HG03045 (cell line): Measurements from ENCODE around the gene SHANK1.
"Not testable (repeated sequence)": the region's sequence is repeated elsewhere in the genome, so short reads cannot be mapped to it uniquely, and the experiment has no call there.

ENCODE experiments used
- ATAC-seq: cut with Tn5 transposase; IDR thresholded peaks from one replicate; pipeline ENCODE4 v1.9.1; 2021; ENCODE audit warnings: mild to moderate bottlenecking, moderate library complexity; ENCODE audit not compliant: unreplicated experiment

SHANK1 gene

DNA sequence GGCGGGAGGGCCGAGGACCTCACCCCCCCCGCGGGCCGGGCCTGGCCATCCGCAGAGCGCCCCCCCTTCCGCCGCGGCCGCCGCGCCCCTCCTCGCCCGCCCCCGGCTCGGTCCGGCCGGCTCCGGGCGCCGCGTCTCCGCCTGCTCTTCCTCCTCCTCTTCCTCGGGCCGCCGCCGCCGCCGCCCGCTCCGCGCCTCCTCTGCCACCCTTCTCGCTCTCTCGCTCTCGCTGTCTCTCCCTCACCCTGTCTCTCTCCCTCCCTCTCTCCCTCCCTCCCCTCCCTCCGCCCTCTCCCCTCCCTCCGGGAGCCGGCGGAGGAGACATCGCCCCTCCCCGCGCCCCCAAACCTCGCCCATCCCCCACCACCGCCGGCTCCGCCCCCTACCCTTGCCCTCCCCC lies at the start of gene SHANK1:
Gene SHANK1, minus strand, starts transcription at position 237 of the 400 bp plus-strand sequence. CDS start 2,883 bp downstream, outside the sequence.
- ATAC-seq = no peak

DNA sequence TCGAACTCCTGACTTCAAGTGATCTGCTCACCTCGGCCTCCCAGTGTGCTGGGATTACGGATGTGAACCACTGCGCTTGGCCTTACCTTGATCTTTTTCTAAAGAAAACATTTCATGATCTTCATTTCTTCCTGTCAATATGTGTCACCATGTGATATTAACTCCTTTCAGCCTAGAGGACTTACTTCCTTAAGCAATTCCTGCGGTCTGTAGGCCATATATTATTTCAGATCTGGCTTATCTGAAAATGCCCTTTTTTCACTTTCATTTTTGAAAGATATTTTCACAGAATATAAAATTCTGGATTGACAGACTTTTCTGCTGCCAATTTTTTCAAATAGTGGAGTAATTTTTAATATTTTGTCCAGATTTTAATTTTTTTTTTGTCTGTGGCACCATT lies 48.7 kb upstream of the SHANK1 start:
- ATAC-seq = no peak

GRCh38 chr19:50767263-50767662 lies 47.7 kb upstream of the SHANK1 start:
- not testable (repeated sequence) for ATAC-seq

DNA sequence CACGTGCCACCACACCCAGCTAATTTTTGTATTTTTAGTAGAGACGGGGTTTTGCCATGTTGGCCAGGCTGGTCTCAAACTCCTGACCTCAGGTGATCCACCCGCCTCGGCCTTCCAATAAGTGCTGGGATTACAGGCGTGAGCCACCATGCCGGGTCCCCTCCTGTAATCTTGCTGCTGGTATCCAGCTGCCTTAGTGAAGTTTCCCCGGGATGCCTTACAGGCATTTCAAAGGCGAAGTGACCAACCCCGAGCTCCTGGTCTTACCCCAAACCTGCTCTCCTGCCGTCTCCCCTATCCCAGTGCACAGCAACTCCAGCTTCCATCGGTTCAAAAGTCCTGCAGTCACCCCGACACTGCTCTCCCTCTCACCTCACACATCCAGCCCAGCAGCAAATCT lies 47.1 kb upstream of the SHANK1 start:
- not testable (repeated sequence) for ATAC-seq

DNA sequence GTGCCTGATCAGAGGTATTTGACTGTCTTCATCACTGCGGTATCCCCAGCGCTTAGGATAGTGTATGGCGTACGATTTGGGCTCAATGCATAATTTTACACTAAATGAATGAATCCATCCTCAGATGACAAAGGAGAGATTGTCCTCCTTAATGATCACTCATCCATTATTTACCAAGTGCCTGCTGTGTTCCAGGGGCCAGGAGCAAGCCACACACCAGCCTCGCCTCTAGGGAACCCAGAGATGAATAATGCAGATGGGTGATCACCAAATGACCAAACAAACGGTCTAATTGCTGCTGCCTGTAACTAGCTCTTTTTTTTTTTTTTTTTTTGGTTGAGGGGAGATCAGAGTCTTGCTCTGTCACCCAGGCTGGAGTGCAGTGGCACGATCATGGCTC lies 44.8 kb upstream of the SHANK1 start:
- ATAC-seq = no peak

DNA sequence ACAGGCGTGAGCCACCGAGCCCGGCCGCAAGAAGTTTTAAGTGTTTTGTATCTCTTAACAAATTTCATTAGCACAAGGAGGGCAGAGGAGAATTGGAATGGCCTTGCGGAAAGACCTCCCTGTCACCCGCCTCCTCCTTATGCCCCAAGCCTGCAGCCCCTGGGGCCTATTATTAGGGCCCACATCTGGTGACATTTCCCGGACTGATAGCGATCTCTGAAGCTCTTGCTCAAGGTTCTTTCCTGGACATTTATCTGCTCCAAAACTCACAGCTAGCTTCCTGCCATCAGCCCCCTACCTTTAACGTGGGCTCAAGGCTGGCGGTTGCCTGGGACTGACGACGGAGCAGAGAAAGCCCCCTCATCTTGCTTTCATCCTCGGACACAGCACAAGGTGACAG lies 43.9 kb upstream of the SHANK1 start:
- not testable (repeated sequence) for ATAC-seq

DNA sequence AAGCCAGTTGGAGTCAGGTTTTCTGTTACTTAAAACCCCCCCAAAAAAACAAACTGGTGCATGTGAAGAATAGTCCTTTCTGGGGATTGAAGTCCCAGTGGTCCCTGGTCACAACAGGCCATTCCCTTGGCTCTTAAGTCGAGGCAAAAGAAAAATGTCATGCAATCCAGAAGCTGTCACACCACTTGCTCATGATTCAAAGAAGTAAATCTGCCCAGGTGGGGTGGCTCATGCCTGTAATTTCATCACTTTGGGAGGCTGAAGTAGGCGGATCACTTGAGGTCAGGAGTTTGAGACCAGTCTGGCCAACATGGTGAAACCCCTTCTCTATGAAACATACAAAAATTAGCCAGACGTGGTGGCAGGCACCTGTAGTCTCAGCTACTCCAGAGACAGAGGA lies 41.9 kb upstream of the SHANK1 start:
- ATAC-seq = not testable (repeated sequence)

- ATAC-seq = no peak
Observed at GRCh38 chr19:50759886-50760285, 40.3 kb upstream of the SHANK1 start.

- ATAC-seq = not testable (repeated sequence)
Observed at GRCh38 chr19:50759076-50759475, 39.5 kb upstream of the SHANK1 start.

DNA sequence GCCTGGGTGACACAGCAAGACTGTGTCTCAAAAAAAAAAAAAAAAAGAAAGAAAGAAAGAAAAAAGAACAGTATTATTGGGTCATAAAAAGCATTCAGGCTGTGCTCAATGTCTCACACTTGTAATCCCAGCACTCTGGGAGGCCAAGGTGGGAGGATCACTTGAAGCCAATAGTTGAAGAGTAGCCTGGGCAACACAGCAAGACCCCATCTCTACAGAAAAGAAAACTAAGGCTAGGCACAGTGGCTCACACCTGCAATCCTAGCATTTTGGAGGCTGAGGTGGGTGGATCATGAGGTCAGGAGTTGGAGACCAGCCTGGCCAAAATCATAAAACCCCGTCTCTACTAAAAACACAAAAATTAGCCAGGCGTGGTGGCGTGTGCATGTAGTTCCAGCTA lies 38.0 kb upstream of the SHANK1 start:
- not testable (repeated sequence) for ATAC-seq

DNA sequence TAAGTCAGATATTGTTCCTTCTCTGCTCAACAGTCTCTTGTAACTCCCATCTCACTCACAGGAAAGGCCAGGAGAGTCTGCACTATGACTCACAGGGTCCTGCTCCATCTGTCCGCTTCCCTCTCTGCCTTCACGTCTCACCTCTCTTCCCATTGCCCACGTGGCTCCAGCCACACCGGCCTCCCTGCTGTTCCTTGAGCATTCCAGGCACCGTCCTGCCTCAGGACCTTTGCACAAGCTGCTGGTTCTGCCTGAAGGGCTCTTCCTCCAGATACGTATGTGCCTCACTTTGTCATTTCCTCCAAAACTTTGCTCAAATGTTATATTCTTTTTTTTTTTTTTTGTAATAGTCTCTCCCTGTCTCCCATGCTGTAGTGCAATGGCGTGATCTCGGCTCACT lies 36.6 kb upstream of the SHANK1 start:
- not testable (repeated sequence) for ATAC-seq

GRCh38 chr19:50753879-50754278 lies 34.3 kb upstream of the SHANK1 start:
- ATAC-seq = no peak

- ATAC-seq = no peak
Observed at GRCh38 chr19:50750010-50750409, 30.4 kb upstream of the SHANK1 start.

DNA sequence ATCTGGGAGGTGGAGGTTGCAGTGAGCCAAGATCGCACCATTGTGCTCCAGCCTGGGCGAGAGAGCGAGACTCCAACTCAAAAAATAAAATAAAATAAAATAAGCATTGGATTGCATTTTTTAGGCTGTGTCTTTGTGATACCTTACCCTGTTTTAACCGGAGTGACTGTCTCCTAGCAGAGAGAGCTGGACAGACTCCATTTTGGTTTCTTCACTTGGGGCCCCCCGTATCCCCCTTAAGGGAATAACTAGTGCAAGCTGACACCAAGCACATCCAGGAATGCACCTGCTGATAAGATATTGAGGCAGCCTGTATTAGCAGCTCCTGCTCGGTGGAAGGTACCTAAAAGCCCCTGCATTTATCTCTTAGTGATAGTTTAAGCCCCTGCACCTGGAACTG lies 29.9 kb upstream of the SHANK1 start:
- ATAC-seq = no peak

GRCh38 chr19:50747141-50747540 lies 27.5 kb upstream of the SHANK1 start:
- not testable (repeated sequence) for ATAC-seq

GRCh38 chr19:50745221-50745620 lies 25.6 kb upstream of the SHANK1 start:
- no peak for ATAC-seq

GRCh38 chr19:50743537-50743936 lies 23.9 kb upstream of the SHANK1 start:
- no peak for ATAC-seq

DNA sequence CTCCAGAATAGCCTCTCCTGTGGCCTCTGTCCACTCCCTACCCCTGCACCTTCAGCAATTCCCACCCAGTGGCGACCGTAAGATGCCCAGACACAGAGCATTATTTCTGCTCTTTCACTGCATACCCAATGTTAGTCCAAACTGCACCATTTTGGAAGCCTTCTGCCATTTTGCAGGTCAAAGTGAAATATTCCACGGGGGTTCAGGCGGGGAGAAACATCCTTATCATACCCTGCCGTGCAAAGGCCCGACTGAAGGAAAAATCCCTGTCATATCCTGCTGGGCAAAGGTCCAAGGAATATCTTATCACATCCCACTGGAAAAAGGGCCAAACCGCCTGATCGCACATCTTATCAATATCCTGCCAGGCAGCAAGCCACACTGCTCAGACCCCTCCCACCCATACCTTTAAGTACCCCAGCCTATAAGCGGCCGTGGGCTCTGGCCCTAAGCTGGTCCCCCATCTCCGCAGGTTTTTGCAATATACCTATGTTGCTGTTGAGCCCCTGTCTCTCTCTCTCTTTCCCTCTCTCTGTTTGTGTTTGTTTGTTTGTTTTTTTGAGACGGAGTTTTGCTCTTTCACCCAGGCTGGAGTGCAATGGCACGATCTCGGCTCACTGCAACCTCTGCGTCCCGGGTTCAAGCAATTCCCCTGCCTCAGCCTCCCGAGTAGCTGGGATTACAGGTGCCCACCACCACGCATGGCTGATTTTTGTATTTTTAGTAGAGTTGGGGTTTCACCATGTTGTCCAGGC lies 21.8 kb upstream of the SHANK1 start:
- no peak for ATAC-seq

GRCh38 chr19:50739914-50740426 lies 20.4 kb upstream of the SHANK1 start:
- ATAC-seq = no peak

GRCh38 chr19:50739132-50739913 lies 19.7 kb upstream of the SHANK1 start:
- no peak for ATAC-seq

DNA sequence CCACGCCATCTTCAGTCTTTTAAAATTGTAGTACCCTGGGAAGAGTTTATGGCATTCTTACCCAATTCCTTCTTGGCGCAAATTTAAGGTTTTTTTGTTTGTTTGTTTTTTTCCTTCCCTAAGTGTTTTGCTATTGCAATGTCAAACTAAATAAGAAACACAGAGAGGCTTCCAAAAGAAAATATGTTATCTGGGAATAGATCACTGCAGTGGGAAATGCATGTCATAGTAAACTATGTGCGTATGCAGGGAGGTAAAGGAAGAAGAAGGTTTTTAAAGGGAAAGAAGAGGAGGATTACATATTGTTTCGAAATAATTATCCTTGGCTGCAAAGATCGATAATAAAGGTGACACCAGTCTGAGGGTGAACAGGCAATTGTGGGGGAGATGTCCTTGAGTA lies 16.7 kb upstream of the SHANK1 start:
- ATAC-seq = no peak

GRCh38 chr19:50735869-50736268 lies 16.3 kb upstream of the SHANK1 start:
- no peak for ATAC-seq
